HepG2 (cell line): ENCODE data around the gene UAP1L1.
A peak's percentile ranks its signal among the peaks of the same experiment; 100 is the strongest.

Source experiments
- FOXJ3 ChIP-seq: sonication (generic); formaldehyde crosslinking; IDR thresholded peaks from 2 replicates; pipeline ENCODE4 v1.4.0; 2020; ENCODE audit warnings: missing genetic modification reagents, mild to moderate bottlenecking, borderline replicate concordance
- MXI1 ChIP-seq: IDR thresholded peaks from 3 replicates; pipeline ENCODE4 v1.6.1; 2012; ENCODE audit warnings: low read depth, low read length, inconsistent platforms, borderline replicate concordance
- MZF1 ChIP-seq: sonication (generic); formaldehyde crosslinking; IDR thresholded peaks from 2 replicates; pipeline ENCODE4 v1.8.1; 2023; ENCODE audit warnings: mild to moderate bottlenecking, missing genetic modification reagents, borderline replicate concordance
- NPAS2 ChIP-seq: sonication (generic); formaldehyde crosslinking; IDR thresholded peaks from 2 replicates; pipeline ENCODE4 v1.8.0; 2022; ENCODE audit warnings: mild to moderate bottlenecking, missing genetic modification reagents, borderline replicate concordance
- PAWR ChIP-seq: sonication (generic); formaldehyde crosslinking; IDR thresholded peaks from 2 replicates; pipeline ENCODE4 v1.4.0; 2020; ENCODE audit warnings: missing genetic modification reagents, mild to moderate bottlenecking, borderline replicate concordance
- ZNF496 ChIP-seq: sonication (generic); formaldehyde crosslinking; IDR thresholded peaks from 2 replicates; pipeline ENCODE4 v1.8.1; 2023; ENCODE audit warnings: mild to moderate bottlenecking, moderate library complexity, missing genetic modification reagents; ENCODE audit not compliant: insufficient replicate concordance

DNA sequence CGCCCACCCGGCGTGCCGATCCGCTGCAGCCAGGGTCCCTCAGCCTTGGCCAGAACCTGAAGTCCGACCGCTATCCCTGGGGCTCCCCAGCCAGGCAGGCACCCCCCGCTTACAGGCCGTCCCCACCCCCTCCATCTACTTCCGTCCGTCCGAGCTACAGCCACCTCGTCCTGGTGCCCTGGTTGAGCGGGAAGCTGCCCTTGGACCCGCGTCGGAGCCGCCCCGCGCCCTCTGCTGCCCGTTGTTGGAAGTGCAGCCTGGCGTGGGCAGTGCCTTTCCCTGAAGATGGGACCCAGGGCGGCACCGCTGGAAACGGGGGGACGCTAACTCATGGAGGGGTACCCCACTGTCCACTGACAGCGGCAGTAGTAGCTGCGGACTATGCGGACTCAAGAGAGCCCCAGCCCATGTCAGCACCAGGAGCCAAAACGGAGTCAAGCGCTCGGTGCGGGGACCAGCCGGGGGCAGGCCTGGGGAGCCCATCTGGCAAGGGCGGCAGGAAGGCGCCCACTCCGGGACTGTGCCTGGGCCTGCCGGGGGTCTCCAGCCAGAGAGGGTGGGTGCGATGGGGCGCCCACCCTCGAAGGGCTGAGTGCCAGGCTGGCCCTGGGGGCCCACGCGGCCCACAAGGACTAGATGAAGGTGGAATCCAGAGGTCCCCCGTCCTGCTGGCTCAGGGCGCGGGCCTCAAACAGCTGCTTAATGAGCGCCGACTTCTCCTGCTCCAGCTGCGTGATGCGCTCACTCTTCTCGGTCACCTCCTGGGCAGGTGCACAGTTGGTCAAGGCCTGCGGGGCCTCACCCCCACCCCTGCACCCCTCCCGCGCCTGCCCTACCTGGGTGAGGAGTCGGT lies 13.1 kb upstream of the UAP1L1 start:
- TF ChIP-seq MXI1 (peak; percentile 34; the same call in 1 of the 3 replicates), ZNF496 (CRISPR knock-in tag) (no peak), FOXJ3 (no peak), MZF1 (no peak), NPAS2 (CRISPR knock-in tag) (no peak), PAWR (CRISPR knock-in tag) (no peak)
